ENCODE measurements around the gene ARHGAP44.

Gene ARHGAP44

DNA sequence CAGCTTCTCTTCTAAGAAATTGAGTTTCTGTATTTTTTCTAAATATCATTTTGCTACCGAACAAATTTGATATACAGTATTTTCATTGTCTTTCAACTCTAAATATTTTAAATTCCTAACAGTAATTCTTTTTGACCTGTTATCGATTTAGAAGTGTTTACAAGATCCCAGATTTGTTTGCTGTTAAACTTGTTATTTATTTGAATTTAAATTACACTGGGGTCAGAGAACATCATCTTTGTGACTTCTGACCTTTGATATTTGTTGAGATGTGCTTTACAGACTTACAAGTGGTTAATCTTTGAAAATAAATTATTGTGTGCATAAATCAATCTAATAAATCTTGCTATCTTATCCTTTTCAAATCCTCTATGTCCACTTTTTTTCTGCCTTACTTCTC lies 94.2 kb downstream of the ARHGAP44 start:
- no peak overlapping the region for H3K4me3 ChIP-seq (ENCODE audit: low read length in 2 of 2)
- H3K27ac ChIP-seq (ENCODE audit: low read depth in 2 of 2, low read length in 2 of 2) = no peak overlapping the region
- no peaks in the 10 kb centered on the region for H3K27me3 ChIP-seq (ENCODE audit: control insufficient read depth in 2 of 2, insufficient read depth in 2 of 2, low read length in 2 of 2)
- H3K9me3 ChIP-seq (ENCODE audit: control insufficient read depth in 2 of 2, low read length in 2 of 2) = no peaks in the 10 kb centered on the region
- no peaks in the 10 kb centered on the region for H3K36me3 ChIP-seq (ENCODE audit: control insufficient read depth in 2 of 2, insufficient read depth in 2 of 2, low read length in 2 of 2)
- H3K9ac ChIP-seq (ENCODE audit: low read depth in 1 of 2, low read length in 2 of 2) = no peak overlapping the region
- H3K4me1 ChIP-seq (ENCODE audit: control insufficient read depth in 2 of 2, insufficient read depth in 2 of 2, low read length in 2 of 2) = no peaks in the 10 kb centered on the region

DNA sequence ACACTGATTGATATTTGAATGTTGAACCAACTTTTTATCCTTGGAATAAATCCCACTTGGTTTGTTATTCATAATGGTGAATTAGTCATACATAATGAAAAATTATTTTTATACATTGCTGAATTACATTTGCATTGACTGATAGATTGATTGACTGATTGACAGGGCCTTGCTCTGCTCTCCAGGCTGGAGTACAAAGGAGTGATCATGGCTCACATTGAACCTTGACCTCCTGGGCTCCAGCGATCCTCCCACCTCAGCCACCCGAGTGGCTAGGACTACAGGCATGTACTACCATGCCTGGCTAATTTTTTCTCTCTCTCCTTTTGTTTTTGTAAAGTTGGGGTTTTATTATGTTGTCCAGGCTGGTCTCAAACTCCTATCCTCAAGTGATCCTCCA lies 97.8 kb downstream of the ARHGAP44 start:
- H3K36me3 ChIP-seq (ENCODE audit: control insufficient read depth in 2 of 2, insufficient read depth in 2 of 2, low read length in 2 of 2) = peaks cover 0 to 2% of the 10 kb centered on the region in 2 donors
- no peak overlapping the region for H3K9ac ChIP-seq (ENCODE audit: low read depth in 1 of 2, low read length in 2 of 2)
- no peak overlapping the region for H3K27ac ChIP-seq (ENCODE audit: low read depth in 2 of 2, low read length in 2 of 2)
- no peaks in the 10 kb centered on the region for H3K4me1 ChIP-seq (ENCODE audit: control insufficient read depth in 2 of 2, insufficient read depth in 2 of 2, low read length in 2 of 2)
- no peak overlapping the region for H3K4me3 ChIP-seq (ENCODE audit: low read length in 2 of 2)
- H3K9me3 ChIP-seq (ENCODE audit: control insufficient read depth in 2 of 2, low read length in 2 of 2) = no peaks in the 10 kb centered on the region
- H3K27me3 ChIP-seq (ENCODE audit: control insufficient read depth in 2 of 2, insufficient read depth in 2 of 2, low read length in 2 of 2) = no peaks in the 10 kb centered on the region

DNA sequence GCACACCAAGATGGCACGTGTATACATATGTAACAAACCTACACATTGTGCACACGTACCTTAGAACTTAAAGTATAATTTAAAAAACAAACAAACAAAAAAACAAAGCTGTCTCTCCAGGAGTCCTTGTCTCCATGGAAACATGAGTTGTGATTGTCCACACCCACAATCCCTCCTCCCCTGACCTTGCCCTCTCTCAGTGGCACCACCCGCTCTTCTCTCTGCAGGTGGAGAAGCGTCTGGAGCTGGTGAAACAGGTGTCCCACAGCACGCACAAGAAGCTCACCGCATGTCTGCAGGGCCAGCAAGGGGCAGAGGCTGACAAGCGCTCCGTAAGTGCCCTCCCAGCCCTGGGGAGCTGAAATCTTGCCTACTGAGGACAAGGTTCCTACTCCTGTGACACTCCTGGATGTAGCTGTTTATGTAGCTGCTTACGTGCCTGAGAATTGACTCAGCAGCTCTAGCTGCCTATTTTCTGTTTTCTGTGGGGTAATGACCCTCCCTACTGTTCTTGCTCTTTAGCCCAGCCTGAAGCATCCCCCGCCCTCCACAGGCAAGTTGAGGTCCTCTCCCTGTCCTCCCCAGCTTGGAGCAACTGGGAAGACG lies 107.0 kb downstream of the ARHGAP44 start:
- no peaks in the 10 kb centered on the region for H3K27me3 ChIP-seq (ENCODE audit: control insufficient read depth in 2 of 2, insufficient read depth in 2 of 2, low read length in 2 of 2)
- H3K36me3 ChIP-seq (ENCODE audit: control insufficient read depth in 2 of 2, insufficient read depth in 2 of 2, low read length in 2 of 2) = peaks cover 8 to 10% of the 10 kb centered on the region in 2 donors
- H3K9me3 ChIP-seq (ENCODE audit: control insufficient read depth in 2 of 2, low read length in 2 of 2) = no peaks in the 10 kb centered on the region
- H3K4me1 ChIP-seq (ENCODE audit: control insufficient read depth in 2 of 2, insufficient read depth in 2 of 2, low read length in 2 of 2) = no peaks in the 10 kb centered on the region
- H3K9ac ChIP-seq (ENCODE audit: low read depth in 1 of 2, low read length in 2 of 2) = no peak overlapping the region
- no peak overlapping the region for H3K27ac ChIP-seq (ENCODE audit: low read depth in 2 of 2, low read length in 2 of 2)
- no peak overlapping the region for H3K4me3 ChIP-seq (ENCODE audit: low read length in 2 of 2)

GRCh38 chr17:12898110-12898509 lies 108.8 kb downstream of the ARHGAP44 start:
- H3K4me1 ChIP-seq (ENCODE audit: control insufficient read depth in 2 of 2, insufficient read depth in 2 of 2, low read length in 2 of 2) = no peaks in the 10 kb centered on the region
- H3K4me3 ChIP-seq (ENCODE audit: low read length in 2 of 2) = no peak overlapping the region
- H3K9me3 ChIP-seq (ENCODE audit: control insufficient read depth in 2 of 2, low read length in 2 of 2) = no peaks in the 10 kb centered on the region
- peaks cover 13 to 15% of the 10 kb centered on the region in 2 donors for H3K36me3 ChIP-seq (ENCODE audit: control insufficient read depth in 2 of 2, insufficient read depth in 2 of 2, low read length in 2 of 2)
- H3K27ac ChIP-seq (ENCODE audit: low read depth in 2 of 2, low read length in 2 of 2) = no peak overlapping the region
- H3K9ac ChIP-seq (ENCODE audit: low read depth in 1 of 2, low read length in 2 of 2) = no peak overlapping the region
- no peaks in the 10 kb centered on the region for H3K27me3 ChIP-seq (ENCODE audit: control insufficient read depth in 2 of 2, insufficient read depth in 2 of 2, low read length in 2 of 2)

DNA sequence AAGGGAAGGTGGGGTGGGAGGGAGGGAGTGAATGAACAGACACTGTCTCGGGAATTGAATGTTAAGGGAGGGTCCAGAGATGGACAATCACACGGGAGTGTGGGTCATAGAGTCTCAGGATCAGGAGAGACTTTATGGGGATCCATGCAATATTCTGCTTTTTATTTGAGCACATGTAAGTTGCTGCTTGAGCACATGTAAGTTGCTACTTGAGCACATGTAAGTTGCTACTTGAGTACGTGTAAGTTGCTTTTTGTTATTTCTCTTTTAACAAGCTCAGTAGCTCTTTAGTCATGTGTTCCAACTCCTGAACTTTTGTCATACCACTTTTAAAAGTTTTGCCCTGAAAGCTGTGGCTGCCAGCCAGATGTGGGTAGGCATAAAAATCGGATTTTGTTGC lies 110.3 kb downstream of the ARHGAP44 start:
- no peak overlapping the region for H3K27ac ChIP-seq (ENCODE audit: low read depth in 2 of 2, low read length in 2 of 2)
- H3K36me3 ChIP-seq (ENCODE audit: control insufficient read depth in 2 of 2, insufficient read depth in 2 of 2, low read length in 2 of 2) = peaks cover 13 to 15% of the 10 kb centered on the region in 2 donors
- no peaks in the 10 kb centered on the region for H3K27me3 ChIP-seq (ENCODE audit: control insufficient read depth in 2 of 2, insufficient read depth in 2 of 2, low read length in 2 of 2)
- no peaks in the 10 kb centered on the region for H3K4me1 ChIP-seq (ENCODE audit: control insufficient read depth in 2 of 2, insufficient read depth in 2 of 2, low read length in 2 of 2)
- H3K9me3 ChIP-seq (ENCODE audit: control insufficient read depth in 2 of 2, low read length in 2 of 2) = no peaks in the 10 kb centered on the region
- H3K9ac ChIP-seq (ENCODE audit: low read depth in 1 of 2, low read length in 2 of 2) = no peak overlapping the region
- no peak overlapping the region for H3K4me3 ChIP-seq (ENCODE audit: low read length in 2 of 2)

DNA sequence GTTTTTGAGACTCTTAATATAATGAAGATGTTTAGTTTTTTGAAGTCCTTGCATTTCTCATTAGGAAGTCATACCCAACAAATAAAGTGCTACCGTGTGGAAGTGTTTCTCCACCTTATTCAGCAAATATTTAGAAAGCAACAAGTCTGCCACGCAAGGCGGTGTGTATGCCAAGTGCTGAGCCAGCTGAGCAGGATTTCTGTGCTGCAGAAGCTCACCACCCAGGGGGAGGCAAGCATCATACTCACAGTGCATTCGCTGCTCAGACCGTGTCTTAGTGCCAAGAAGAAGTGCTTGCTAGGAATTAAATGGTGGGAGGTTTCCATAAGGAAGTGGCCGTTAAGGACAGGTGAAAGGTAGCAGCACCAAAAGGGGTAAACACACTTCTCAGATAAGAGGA lies 111.2 kb downstream of the ARHGAP44 start:
- H3K27ac ChIP-seq (ENCODE audit: low read depth in 2 of 2, low read length in 2 of 2) = no peak overlapping the region
- no peaks in the 10 kb centered on the region for H3K9me3 ChIP-seq (ENCODE audit: control insufficient read depth in 2 of 2, low read length in 2 of 2)
- no peaks in the 10 kb centered on the region for H3K4me1 ChIP-seq (ENCODE audit: control insufficient read depth in 2 of 2, insufficient read depth in 2 of 2, low read length in 2 of 2)
- peaks cover 15% of the 10 kb centered on the region in 2 donors for H3K36me3 ChIP-seq (ENCODE audit: control insufficient read depth in 2 of 2, insufficient read depth in 2 of 2, low read length in 2 of 2)
- no peak overlapping the region for H3K9ac ChIP-seq (ENCODE audit: low read depth in 1 of 2, low read length in 2 of 2)
- no peaks in the 10 kb centered on the region for H3K27me3 ChIP-seq (ENCODE audit: control insufficient read depth in 2 of 2, insufficient read depth in 2 of 2, low read length in 2 of 2)
- no peak overlapping the region for H3K4me3 ChIP-seq (ENCODE audit: low read length in 2 of 2)

DNA sequence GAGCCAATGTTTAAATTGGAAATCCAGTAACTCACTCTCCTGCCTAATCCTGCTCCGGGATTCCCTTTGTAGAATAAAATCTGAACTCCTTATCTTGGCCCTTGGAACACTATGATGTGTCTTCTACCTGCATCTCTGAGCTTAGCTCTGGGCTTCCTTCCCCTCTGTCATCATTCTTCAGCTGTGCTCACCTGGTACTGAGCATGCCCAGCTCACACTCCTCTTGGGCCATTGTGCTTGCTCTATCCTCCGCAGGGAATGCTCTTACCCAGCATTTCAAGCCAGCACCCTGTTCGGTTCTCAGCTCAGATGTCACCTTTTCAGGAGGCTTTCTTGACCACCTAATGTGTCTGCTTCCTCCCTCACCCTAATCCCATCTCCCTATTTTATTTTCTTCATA lies 112.7 kb downstream of the ARHGAP44 start:
- Histone ChIP-seq H3K27me3 (ENCODE audit: control insufficient read depth in 2 of 2, insufficient read depth in 2 of 2, low read length in 2 of 2) (no peaks in the 10 kb centered on the region), H3K9me3 (ENCODE audit: control insufficient read depth in 2 of 2, low read length in 2 of 2) (peaks cover 0 to under 1% of the 10 kb centered on the region in 2 donors), H3K4me1 (ENCODE audit: control insufficient read depth in 2 of 2, insufficient read depth in 2 of 2, low read length in 2 of 2) (no peaks in the 10 kb centered on the region), H3K9ac (ENCODE audit: low read depth in 1 of 2, low read length in 2 of 2) (no peak overlapping the region), H3K36me3 (ENCODE audit: control insufficient read depth in 2 of 2, insufficient read depth in 2 of 2, low read length in 2 of 2) (peaks cover 11% of the 10 kb centered on the region in 2 donors), H3K4me3 (ENCODE audit: low read length in 2 of 2) (no peak overlapping the region), H3K27ac (ENCODE audit: low read depth in 2 of 2, low read length in 2 of 2) (no peak overlapping the region)

DNA sequence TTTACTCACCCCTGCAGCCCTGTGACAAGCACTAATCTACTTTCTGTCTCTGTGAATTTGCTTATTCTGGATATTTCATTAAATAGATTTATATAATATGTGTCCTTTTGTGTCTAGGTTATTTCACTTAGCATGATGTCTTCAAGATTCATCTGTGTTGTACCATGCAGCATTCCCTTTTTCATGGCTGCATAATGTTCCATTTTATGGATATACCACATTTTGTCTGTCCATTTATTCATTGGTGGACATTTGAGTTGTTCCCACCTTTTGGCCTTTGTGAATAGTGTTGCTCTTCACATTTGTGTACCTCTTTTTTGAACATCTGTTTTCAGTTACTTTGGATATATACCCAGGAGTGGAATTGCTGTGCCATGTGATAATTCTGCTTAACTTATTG lies 118.2 kb downstream of the ARHGAP44 start:
- no peaks in the 10 kb centered on the region for H3K27me3 ChIP-seq (ENCODE audit: control insufficient read depth in 2 of 2, insufficient read depth in 2 of 2, low read length in 2 of 2)
- peaks cover 4 to 6% of the 10 kb centered on the region in 2 donors for H3K36me3 ChIP-seq (ENCODE audit: control insufficient read depth in 2 of 2, insufficient read depth in 2 of 2, low read length in 2 of 2)
- H3K9me3 ChIP-seq (ENCODE audit: control insufficient read depth in 2 of 2, low read length in 2 of 2) = peaks cover 0 to 6% of the 10 kb centered on the region in 2 donors
- no peaks in the 10 kb centered on the region for H3K4me1 ChIP-seq (ENCODE audit: control insufficient read depth in 2 of 2, insufficient read depth in 2 of 2, low read length in 2 of 2)
- H3K4me3 ChIP-seq (ENCODE audit: low read length in 2 of 2) = no peak overlapping the region
- no peak overlapping the region for H3K9ac ChIP-seq (ENCODE audit: low read depth in 1 of 2, low read length in 2 of 2)
- no peak overlapping the region for H3K27ac ChIP-seq (ENCODE audit: low read depth in 2 of 2, low read length in 2 of 2)

- Histone ChIP-seq H3K9ac (ENCODE audit: low read depth in 1 of 2, low read length in 2 of 2) (no peak overlapping the region), H3K9me3 (ENCODE audit: control insufficient read depth in 2 of 2, low read length in 2 of 2) (peaks cover 0 to 6% of the 10 kb centered on the region in 2 donors), H3K4me3 (ENCODE audit: low read length in 2 of 2) (no peak overlapping the region), H3K36me3 (ENCODE audit: control insufficient read depth in 2 of 2, insufficient read depth in 2 of 2, low read length in 2 of 2) (peaks cover 6 to 8% of the 10 kb centered on the region in 2 donors), H3K27ac (ENCODE audit: low read depth in 2 of 2, low read length in 2 of 2) (no peak overlapping the region), H3K27me3 (ENCODE audit: control insufficient read depth in 2 of 2, insufficient read depth in 2 of 2, low read length in 2 of 2) (no peaks in the 10 kb centered on the region), H3K4me1 (ENCODE audit: control insufficient read depth in 2 of 2, insufficient read depth in 2 of 2, low read length in 2 of 2) (no peaks in the 10 kb centered on the region)
Observed at GRCh38 chr17:12909046-12909445, 119.7 kb downstream of the ARHGAP44 start.

GRCh38 chr17:12909511-12909910 lies 120.2 kb downstream of the ARHGAP44 start:
- H3K4me1 ChIP-seq (ENCODE audit: control insufficient read depth in 2 of 2, insufficient read depth in 2 of 2, low read length in 2 of 2) = no peaks in the 10 kb centered on the region
- H3K36me3 ChIP-seq (ENCODE audit: control insufficient read depth in 2 of 2, insufficient read depth in 2 of 2, low read length in 2 of 2) = peaks cover 6 to 8% of the 10 kb centered on the region in 2 donors
- no peaks in the 10 kb centered on the region for H3K27me3 ChIP-seq (ENCODE audit: control insufficient read depth in 2 of 2, insufficient read depth in 2 of 2, low read length in 2 of 2)
- no peak overlapping the region for H3K4me3 ChIP-seq (ENCODE audit: low read length in 2 of 2)
- H3K9ac ChIP-seq (ENCODE audit: low read depth in 1 of 2, low read length in 2 of 2) = no peak overlapping the region
- H3K9me3 ChIP-seq (ENCODE audit: control insufficient read depth in 2 of 2, low read length in 2 of 2) = peaks cover 0 to 6% of the 10 kb centered on the region in 2 donors
- H3K27ac ChIP-seq (ENCODE audit: low read depth in 2 of 2, low read length in 2 of 2) = no peak overlapping the region
